Upper lobe of left lung (tissue), 4 donors: ENCODE measurements around the gene SOX10.

ENCODE experiments used
- POLR2AphosphoS5 ChIP-seq, 2 donors: sonication (generic); formaldehyde crosslinking; IDR thresholded peaks; one replicate each; pipeline ENCODE4 v1.5.1; 2017; ENCODE audit warnings: antibody characterized with exemption in 2 of 2
- TF ChIP-seq, protein P1 (sequence below), 6 experiments: fragments of 450-650 bp in 4 of 6; fragments of 200-600 bp in 2 of 6; sonication (generic) in 2 of 6; IDR thresholded peaks; one replicate each; pipeline ENCODE4 v1.5.1; 2016 to 2019; ENCODE audit warnings: antibody characterized with exemption in 6 of 6

DNA sequence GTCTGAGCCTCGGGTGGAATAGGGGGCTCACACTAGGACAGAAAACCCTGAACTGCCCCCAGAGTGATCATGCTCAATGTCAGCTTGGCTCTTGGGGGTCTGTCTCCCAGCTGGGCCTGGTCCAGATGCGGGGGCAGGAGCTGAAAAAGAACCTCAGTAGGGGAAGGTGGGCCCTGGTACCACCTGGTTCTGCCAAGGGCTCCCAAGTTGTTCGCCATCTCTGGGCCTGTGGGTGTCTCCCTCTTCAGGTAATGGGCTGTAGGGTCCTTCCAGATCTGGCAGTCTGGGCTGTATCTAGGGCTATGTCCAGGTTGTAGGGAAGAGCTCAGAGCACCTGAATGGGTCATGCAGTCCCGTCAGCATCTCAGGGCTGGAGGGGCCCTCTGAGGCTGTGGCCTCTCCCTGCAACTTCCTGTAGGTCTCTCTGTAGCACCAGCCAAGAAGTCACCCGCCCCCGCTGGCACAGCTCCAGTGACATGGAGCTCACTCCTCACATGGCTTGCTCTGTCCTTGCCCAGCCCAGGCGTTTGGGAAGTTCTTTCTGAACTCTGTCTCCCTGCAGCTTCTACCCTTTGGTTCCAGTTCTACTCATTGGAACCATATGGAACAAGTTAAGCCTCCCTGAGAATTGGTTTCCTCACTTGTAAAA, 33.0 kb upstream of the SOX10 start:
- peak in 1 of 2 donors; percentile 52 for TF ChIP-seq POLR2AphosphoS5 (IDR thresholded peaks at IDR 0.05)
- TF ChIP-seq, protein P1, sequence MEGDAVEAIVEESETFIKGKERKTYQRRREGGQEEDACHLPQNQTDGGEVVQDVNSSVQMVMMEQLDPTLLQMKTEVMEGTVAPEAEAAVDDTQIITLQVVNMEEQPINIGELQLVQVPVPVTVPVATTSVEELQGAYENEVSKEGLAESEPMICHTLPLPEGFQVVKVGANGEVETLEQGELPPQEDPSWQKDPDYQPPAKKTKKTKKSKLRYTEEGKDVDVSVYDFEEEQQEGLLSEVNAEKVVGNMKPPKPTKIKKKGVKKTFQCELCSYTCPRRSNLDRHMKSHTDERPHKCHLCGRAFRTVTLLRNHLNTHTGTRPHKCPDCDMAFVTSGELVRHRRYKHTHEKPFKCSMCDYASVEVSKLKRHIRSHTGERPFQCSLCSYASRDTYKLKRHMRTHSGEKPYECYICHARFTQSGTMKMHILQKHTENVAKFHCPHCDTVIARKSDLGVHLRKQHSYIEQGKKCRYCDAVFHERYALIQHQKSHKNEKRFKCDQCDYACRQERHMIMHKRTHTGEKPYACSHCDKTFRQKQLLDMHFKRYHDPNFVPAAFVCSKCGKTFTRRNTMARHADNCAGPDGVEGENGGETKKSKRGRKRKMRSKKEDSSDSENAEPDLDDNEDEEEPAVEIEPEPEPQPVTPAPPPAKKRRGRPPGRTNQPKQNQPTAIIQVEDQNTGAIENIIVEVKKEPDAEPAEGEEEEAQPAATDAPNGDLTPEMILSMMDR (IDR thresholded peaks at IDR 0.05): no peak
